ENCODE measurements around the gene C15orf39. TPM values are rescaled to one million over a fixed set of nuclear protein-coding genes. Genes with fewer than 3 reads are reported as not detected.
A peak's percentile ranks its signal among the peaks of the same experiment; 100 is the strongest.

Gene C15orf39
- total RNA-seq, 1 donor = 8.1 TPM

DNA sequence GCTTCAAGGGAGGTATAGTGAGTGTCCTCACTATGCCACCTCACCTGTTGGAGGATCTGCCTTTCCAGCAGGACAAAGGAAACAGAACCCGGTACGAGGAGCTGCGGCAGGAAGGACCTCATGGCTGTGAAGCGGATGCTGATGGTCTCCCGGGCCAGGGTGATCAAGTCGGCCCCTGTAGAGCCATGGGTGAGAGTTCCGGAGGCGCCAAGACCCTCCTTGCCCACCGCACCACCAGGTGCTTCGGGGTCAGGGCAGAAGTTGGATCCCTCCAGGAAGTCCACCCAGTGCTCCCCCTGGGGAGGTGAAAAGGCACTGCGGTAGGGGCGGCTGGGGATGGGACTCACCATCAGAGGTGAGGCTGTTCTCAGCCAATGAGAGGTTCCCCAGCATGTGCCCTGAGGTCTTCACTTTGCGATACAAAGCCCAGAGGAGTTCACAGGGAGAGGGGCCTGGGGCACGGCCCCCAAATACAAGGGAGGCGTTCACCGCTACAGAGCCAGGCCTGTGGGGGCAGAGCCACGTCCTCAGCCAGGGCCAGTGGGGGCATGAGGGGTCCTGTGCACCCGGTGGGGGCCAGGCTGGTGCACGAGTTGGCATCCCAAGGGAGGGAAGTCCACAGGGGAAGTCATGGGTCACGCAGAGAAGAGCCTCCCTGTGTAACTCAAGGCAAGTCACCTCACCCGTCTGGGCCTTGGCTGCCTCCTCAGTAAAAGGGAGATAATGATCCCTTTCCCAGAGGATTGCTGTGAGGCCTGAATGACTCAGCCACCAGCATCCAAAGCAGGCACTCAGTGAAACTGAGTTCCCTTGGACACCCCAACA, 27.7 kb downstream of the C15orf39 start:
- DNase-seq (ENCODE audit: low read depth) = peak; percentile 21

DNA sequence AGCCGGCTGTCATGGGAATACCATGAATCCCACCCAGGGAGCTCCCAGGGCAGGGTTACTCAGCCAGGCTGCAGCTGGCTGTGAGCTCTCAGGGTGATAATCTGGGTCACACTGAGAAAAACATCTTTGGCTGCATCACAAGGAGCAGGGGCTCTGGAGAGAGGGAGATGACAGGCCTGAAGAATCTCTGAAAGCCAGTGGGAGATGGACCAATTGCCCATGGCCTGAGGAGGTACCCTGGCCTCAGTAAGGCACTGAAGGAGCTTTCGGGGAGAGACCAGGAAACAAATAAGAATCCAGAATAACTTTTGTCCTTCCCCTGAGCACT, 28.3 kb downstream of the C15orf39 start:
- TF ChIP-seq, protein P1, sequence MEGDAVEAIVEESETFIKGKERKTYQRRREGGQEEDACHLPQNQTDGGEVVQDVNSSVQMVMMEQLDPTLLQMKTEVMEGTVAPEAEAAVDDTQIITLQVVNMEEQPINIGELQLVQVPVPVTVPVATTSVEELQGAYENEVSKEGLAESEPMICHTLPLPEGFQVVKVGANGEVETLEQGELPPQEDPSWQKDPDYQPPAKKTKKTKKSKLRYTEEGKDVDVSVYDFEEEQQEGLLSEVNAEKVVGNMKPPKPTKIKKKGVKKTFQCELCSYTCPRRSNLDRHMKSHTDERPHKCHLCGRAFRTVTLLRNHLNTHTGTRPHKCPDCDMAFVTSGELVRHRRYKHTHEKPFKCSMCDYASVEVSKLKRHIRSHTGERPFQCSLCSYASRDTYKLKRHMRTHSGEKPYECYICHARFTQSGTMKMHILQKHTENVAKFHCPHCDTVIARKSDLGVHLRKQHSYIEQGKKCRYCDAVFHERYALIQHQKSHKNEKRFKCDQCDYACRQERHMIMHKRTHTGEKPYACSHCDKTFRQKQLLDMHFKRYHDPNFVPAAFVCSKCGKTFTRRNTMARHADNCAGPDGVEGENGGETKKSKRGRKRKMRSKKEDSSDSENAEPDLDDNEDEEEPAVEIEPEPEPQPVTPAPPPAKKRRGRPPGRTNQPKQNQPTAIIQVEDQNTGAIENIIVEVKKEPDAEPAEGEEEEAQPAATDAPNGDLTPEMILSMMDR (IDR thresholded peaks at IDR 0.05; ENCODE audit: insufficient read depth, low read length) = no peak
- no peak for DNase-seq (ENCODE audit: low read depth)
- H3K4me3 ChIP-seq (ENCODE audit: low read depth, low read length) = no peak overlapping the region

More for the DNA sequence above, 27.7 kb downstream of the C15orf39 start:
- TF ChIP-seq, protein P1 (IDR thresholded peaks at IDR 0.05; ENCODE audit: insufficient read depth, low read length) = no peak
- no peak overlapping the region for H3K4me3 ChIP-seq (ENCODE audit: low read depth, low read length)

DNA sequence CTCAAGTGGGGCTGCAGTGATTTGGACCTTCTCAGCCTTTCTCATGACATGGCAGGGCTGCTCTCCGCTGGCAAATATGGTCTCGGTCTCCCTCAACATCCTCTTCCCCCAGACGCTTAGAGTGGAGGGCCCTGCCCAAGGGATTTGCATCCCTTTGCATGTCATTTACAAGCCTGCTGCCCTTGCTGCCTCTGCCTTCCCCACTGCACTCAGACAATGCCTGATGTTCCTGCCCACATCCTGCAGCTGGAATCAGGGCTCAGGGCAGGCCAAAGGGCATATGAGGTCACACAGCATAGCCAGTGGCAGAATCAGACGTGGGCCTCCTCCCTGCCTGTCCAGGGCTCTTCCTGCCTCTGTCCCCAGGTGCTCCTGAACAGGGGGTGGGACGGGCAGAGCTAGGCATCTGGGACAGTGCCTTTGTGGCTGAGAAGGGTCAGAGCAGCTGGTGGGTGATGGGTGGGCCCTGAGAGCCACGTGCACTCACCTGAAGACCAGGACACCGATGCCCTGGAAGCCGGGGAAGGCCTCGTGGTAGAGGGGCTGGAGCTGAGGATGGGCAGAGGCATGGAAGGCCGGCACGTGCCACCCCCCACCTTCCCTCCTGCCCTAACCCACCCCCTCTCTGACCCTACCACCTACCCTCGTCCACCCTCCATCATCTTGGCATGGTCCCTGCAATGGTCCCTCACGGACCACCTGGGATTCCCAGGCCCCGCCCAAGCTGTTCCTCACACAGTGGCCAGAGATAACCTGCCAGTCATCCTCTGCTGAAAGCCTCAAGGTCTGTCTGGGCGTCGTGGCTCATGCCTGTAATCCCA, 29.1 kb downstream of the C15orf39 start:
- H3K4me3 ChIP-seq (ENCODE audit: low read depth, low read length) = no peak overlapping the region
- DNase-seq (ENCODE audit: low read depth) = no peak
- TF ChIP-seq, protein P1 (IDR thresholded peaks at IDR 0.05; ENCODE audit: insufficient read depth, low read length) = no peak

DNA sequence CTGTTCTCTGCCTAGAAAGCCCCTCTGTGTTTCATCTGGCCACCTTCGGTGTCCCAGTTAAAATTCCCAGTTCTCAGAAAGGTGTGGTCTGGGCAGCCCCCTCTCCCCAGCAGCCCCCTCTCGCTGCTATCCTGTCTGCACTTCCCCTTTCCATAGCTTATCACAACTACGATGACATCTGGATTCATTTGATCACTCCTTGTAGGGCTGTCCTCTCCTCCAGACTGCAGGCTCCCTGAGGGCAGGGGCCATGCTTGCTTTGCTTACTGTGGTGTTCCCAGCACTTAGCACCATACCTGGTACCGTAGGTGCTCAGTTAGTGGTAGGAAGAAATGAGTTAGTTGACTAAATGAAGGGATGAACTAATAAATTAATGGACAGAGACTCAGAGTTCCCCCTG, 30.2 kb downstream of the C15orf39 start:
- TF ChIP-seq, protein P1 (IDR thresholded peaks at IDR 0.05; ENCODE audit: insufficient read depth, low read length) = no peak
- H3K4me3 ChIP-seq (ENCODE audit: low read depth, low read length) = no peak overlapping the region
- no peak for DNase-seq (ENCODE audit: low read depth)

DNA sequence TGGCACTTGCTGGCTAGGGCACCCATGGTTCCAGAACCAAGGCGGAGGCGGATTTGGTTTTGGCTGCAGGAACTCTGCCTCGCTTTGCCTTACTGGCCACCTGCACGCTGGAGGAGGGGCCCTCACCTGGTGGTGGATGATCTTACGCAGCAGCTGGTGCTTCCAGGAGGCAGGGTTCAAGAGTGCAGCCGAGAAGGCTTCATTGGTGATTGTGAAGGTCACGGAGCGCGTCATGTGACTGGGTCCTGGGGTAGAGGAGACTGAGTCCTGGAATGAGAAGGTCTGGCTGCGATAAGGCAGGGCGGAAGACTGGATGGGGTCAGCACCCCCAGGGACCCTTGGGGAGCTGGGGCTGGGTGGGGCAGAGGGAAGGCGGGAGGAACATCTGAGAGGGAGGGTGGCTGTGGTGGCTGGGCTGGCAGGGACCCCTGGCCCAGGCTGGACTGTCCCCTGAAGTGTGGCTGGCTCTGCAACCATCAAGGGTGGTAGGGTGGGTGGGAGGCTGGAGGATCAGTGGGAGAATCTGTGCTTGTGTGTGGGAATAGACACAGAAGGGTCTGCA, 30.7 kb downstream of the C15orf39 start:
- DNase-seq (ENCODE audit: low read depth) = no peak
- H3K4me3 ChIP-seq (ENCODE audit: low read depth, low read length) = no peak overlapping the region
- TF ChIP-seq, protein P1 (IDR thresholded peaks at IDR 0.05; ENCODE audit: insufficient read depth, low read length) = no peak

DNA sequence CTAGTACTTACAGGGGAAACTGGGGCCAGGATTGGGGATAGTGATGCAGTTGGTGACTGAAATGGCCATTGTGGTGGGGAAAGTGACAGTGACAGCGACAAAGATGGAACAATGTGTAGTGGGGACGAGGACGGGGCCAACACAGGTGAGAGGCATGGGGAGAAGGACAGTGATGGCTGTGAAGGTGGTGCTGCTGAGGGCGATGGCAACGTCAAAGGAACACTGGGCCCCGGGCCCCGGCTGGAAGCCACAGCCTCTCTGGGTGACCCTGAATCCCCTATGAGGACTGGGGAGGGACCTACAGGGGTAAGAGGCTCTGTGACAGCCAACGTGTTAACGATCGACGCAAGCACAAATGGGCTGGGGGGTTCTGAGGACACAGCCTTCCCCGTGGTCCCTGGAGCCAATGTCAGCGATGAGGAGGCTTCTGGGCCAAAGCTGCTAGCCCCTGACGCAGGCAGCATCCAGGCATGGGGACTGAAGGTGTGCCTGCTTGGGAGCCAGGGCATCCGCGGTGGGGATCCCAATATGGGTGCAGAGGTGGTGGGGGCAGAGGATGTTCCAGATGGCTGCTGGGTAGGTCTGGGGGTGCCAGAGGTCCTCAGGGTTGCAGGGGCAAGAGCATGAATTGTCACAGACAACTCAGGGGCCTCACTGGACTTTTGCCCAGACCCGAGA, 31.3 kb downstream of the C15orf39 start:
- no peak for DNase-seq (ENCODE audit: low read depth)
- TF ChIP-seq, protein P1 (IDR thresholded peaks at IDR 0.05; ENCODE audit: insufficient read depth, low read length) = no peak
- no peak overlapping the region for H3K4me3 ChIP-seq (ENCODE audit: low read depth, low read length)
